Measurements from ENCODE around the gene FER.
"Not testable (repeated sequence)": the region's sequence is repeated elsewhere in the genome, so short reads cannot be mapped to it uniquely, and the experiment has no call there.

Gene FER

GRCh38 chr5:108747111-108747773 is 455 bp upstream of the FER start:
- DNase-seq (ENCODE audit: low read depth in 3 of 3, low spot score in 1 of 3): no peak

- DNase-seq (ENCODE audit: low read depth in 3 of 3, low spot score in 1 of 3): peak; percentile 88 to 95 (median 92)
These were observed 867 bp downstream of the FER start for GRCh38 chr5:108748401-108749127.

GRCh38 chr5:108749128-108749861 is 1.6 kb downstream of the FER start:
- peak in 1 of 3 donors; percentile 27 for DNase-seq (ENCODE audit: low read depth in 3 of 3, low spot score in 1 of 3)

GRCh38 chr5:108753331-108753730 is 5.6 kb downstream of the FER start:
- no peak for DNase-seq (ENCODE audit: low read depth in 3 of 3, low spot score in 1 of 3)

GRCh38 chr5:108753877-108754276 is 6.2 kb downstream of the FER start:
- DNase-seq (ENCODE audit: low read depth in 3 of 3, low spot score in 1 of 3): no peak

GRCh38 chr5:108760512-108760911 is 12.8 kb downstream of the FER start:
- no peak for DNase-seq (ENCODE audit: low read depth in 3 of 3, low spot score in 1 of 3)

GRCh38 chr5:108762660-108763059 is 15.0 kb downstream of the FER start:
- no peak for DNase-seq (ENCODE audit: low read depth in 3 of 3, low spot score in 1 of 3)

- no peak for DNase-seq (ENCODE audit: low read depth in 3 of 3, low spot score in 1 of 3)
These were observed 15.7 kb downstream of the FER start for GRCh38 chr5:108763222-108763916.

- DNase-seq (ENCODE audit: low read depth in 3 of 3, low spot score in 1 of 3): no peak
These were observed 17.9 kb downstream of the FER start for GRCh38 chr5:108765647-108766046.

- DNase-seq (ENCODE audit: low read depth in 3 of 3, low spot score in 1 of 3): not testable (repeated sequence)
These were observed 19.2 kb downstream of the FER start for GRCh38 chr5:108766916-108767315.

- DNase-seq (ENCODE audit: low read depth in 3 of 3, low spot score in 1 of 3): no peak
These were observed 21.7 kb downstream of the FER start for GRCh38 chr5:108769352-108769751.

GRCh38 chr5:108772626-108773025 is 24.9 kb downstream of the FER start:
- DNase-seq (ENCODE audit: low read depth in 3 of 3, low spot score in 1 of 3): no peak

GRCh38 chr5:108773330-108773729 is 25.6 kb downstream of the FER start:
- no peak for DNase-seq (ENCODE audit: low read depth in 3 of 3, low spot score in 1 of 3)

- not testable (repeated sequence) for DNase-seq (ENCODE audit: low read depth in 3 of 3, low spot score in 1 of 3)
These were observed 26.4 kb downstream of the FER start for GRCh38 chr5:108774079-108774478.

GRCh38 chr5:108777582-108777981 is 29.9 kb downstream of the FER start:
- DNase-seq (ENCODE audit: low read depth in 3 of 3, low spot score in 1 of 3): not testable (repeated sequence)

- not testable (repeated sequence) for DNase-seq (ENCODE audit: low read depth in 3 of 3, low spot score in 1 of 3)
These were observed 36.9 kb downstream of the FER start for GRCh38 chr5:108784577-108784976.

- no peak for DNase-seq (ENCODE audit: low read depth in 3 of 3, low spot score in 1 of 3)
These were observed 39.2 kb downstream of the FER start for GRCh38 chr5:108786806-108787483.

GRCh38 chr5:108788142-108788541 is 40.4 kb downstream of the FER start:
- DNase-seq (ENCODE audit: low read depth in 3 of 3, low spot score in 1 of 3): no peak

GRCh38 chr5:108793207-108793606 is 45.5 kb downstream of the FER start:
- DNase-seq (ENCODE audit: low read depth in 3 of 3, low spot score in 1 of 3): no peak

- DNase-seq (ENCODE audit: low read depth in 3 of 3, low spot score in 1 of 3): not testable (repeated sequence)
These were observed 46.7 kb downstream of the FER start for GRCh38 chr5:108794349-108794748.

GRCh38 chr5:108797396-108797795 is 49.7 kb downstream of the FER start:
- no peak for DNase-seq (ENCODE audit: low read depth in 3 of 3, low spot score in 1 of 3)

Data from stimulated activated CD4-positive, alpha-beta T cell treated with anti-CD3 and anti-CD28 coated beads, TNF-alpha, amount 100 ng/mL, for 1 hour (primary cell).